Stimulated activated CD4-positive, alpha-beta T cell treated with anti-CD3 and anti-CD28 coated beads, Interleukin-2, amount 100 ng/mL, for 24 hours (primary cell): ENCODE data around the gene BBS9.
"Not testable (repeated sequence)": the region's sequence is repeated elsewhere in the genome, so short reads cannot be mapped to it uniquely, and the experiment has no call there.

Experiments used
- DNase-seq, 2 donors: peaks; one replicate each; pipeline ENCODE4 v3.0.0-alpha.2; 2020

Gene BBS9

GRCh38 chr7:33452805-33453502, 323.6 kb downstream of the BBS9 start:
- DNase-seq = no peak

- DNase-seq = no peak
Observed at GRCh38 chr7:33457039-33457438, 327.7 kb downstream of the BBS9 start.

GRCh38 chr7:33458581-33458980, 329.2 kb downstream of the BBS9 start:
- DNase-seq = no peak

GRCh38 chr7:33459340-33459751, 330.0 kb downstream of the BBS9 start:
- no peak for DNase-seq

DNA sequence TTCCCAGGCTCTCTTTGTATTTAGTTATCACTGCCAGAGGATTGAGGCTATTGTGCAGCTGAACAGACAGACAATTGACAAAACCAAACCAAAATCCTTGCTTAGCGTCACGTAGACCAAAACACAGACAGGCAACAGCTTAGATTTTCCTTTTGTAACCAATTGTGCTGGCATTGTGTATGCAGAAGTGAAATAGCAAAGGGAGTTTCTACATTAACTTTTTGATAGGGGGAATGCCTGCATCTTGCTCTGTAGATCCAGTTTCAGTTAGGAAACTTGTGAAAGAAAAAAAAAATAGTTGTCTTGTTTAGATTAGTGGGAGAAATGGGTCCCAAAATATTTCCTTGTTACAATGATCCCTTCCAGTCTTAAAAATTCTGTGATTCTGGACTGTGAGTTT, 333.8 kb downstream of the BBS9 start:
- DNase-seq = no peak

- DNase-seq = no peak
Observed at GRCh38 chr7:33466203-33466602, 336.8 kb downstream of the BBS9 start.

DNA sequence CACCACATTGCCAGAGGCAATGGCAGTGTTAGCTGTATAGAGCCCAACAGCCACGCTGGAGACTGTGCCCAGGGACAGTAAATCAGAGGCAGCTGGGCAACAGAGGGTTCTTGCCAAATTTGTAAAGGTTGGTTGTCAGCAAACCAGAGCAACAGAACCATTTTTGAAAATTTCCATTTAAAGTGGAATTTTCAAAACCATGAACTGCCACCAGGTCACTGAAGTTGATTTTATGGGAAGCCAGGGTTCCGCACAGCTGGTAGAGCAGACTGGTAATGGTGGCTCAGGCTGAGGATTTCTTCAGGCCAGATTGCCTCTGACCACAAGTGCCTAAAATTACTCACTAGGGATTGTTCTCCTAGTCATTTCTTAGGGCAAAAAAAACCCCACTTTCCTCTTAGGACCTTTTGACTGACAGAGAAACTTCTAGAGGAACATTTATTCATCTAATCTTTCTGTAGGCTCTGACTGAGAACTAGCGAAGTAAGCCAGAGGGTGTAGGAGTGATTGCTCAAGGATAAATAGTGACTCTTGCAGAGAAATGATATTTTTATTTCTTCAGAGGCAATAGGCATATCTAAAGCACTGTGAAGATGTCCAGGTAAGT, 342.4 kb downstream of the BBS9 start:
- DNase-seq = no peak

- DNase-seq = no peak
Observed at GRCh38 chr7:33472348-33473025, 343.1 kb downstream of the BBS9 start.

GRCh38 chr7:33477719-33478480, 348.5 kb downstream of the BBS9 start:
- no peak for DNase-seq

DNA sequence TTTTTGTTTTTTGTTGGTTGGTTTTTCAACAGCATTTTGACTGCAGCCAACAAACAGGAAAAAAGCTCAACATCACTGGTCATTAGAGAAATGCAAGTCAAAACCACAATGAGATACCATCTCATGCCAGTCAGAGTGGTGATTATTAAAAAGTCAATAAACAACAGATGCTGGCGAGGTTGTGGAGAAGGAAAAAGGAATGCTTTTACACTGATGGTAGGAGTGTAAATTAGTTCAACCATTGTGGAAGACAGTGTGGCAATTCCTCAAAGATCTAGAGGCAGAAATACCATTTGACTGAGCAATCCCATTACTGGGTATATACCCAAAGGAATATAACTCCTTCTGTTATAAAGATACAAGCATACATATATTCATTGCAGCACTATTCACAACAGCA, 355.1 kb downstream of the BBS9 start:
- DNase-seq = not testable (repeated sequence)

- DNase-seq = no peak
Observed at GRCh38 chr7:33485747-33486493, 356.6 kb downstream of the BBS9 start.

DNA sequence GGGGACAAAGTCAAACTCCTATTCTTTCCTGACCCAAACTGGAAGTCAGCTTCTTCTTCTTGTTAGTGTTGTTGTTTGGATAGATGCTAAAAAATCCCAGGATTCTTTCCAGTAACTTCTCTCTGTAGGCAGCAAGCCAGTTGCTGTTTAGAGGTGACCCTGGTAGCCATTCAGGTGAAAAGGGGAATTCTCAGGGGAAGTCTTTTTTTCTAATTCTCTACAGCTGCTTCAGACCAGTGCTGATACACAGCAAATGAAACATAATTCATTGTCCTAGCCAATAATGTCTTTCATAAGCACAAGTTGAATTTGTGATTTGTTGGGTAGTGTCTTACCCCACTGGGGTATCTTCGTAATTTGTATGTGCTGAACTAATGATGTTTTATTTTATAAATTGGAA, 357.3 kb downstream of the BBS9 start:
- no peak for DNase-seq

- DNase-seq = no peak
Observed at GRCh38 chr7:33487998-33488682, 358.8 kb downstream of the BBS9 start.

DNA sequence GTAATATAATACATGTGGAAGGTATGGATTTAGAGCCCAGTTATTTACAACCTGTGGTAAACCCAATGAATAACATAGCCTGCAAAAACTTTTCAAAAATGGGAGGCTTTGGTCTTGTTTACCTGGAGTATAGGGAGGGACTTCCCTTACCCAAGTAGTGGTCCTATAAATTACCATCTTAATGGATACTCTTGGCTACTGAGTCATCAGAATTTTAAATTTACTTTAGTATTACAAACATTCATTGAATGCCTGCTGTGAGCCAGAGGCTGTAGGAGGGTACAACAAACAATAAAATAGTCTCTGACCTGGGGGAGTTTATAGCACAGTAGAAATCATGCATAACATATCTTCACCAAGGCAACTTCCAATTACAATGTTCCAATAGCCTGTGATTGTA, 365.1 kb downstream of the BBS9 start:
- no peak for DNase-seq

DNA sequence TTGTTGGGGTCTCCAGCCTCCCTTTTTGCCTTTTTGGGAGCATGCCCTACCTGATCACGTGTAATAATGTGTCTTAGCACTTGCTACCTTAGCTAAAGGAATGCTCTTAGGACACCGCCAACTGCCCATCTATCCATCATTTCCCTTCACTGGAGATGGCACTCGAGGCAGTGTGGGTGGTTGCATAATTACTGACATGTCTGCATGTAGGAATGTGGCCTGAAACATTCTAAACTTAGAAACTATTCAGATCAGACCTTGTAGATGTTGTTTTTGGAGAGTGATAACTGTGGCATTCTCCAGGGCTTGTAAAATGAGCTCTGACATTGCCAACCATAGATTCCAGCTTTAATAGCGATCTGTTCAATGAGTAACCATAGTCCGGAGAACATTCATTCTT, 365.8 kb downstream of the BBS9 start:
- DNase-seq = no peak

- no peak for DNase-seq
Observed at GRCh38 chr7:33497051-33497450, 367.7 kb downstream of the BBS9 start.

DNA sequence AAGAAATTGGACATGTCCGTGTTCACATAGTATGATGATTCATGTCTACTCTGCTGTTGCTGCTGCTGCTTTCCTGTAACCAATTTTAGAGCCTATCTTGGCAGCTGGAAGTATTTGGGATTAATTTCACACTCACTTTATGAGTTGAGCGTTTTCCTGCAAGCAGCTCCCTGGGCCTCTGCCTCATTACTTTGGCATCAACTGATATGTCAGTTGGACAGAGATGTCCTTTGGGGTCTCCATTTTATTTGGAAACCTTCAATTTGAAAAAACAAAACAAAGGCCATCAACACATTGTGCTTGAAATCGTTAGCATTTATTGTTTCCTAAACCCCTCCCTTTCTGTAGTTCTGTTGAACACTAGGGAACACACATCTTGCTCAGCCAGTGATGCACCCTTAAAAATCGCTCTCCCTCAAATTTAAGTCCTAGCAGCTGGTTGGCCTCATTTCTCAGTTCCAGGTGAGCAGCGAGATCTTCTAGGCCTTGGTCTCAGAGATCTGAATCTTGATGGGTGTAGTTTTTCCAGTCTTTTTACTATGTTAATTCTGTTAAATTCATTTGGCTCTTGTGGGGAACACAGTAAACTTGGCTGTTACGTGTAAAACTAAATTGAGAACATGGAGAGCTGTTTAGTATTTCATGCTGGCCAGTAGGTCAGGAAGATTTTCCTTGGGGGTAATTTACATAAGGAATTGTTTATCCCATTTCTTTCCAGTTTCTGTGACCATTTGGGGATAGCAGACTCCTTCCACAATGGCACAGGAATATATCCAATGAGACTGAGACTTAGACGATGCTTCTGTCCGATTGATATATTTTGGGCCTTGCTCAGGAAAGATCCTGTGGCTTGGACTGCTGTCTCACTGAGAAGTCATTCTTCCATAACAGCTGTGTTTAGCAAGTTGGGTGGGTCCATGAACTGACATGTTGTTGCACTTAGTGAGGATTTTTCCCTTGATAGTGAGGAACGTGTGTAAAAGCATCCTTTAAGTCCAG, 371.6 kb downstream of the BBS9 start:
- no peak for DNase-seq

GRCh38 chr7:33503014-33503413, 373.6 kb downstream of the BBS9 start:
- no peak for DNase-seq

DNA sequence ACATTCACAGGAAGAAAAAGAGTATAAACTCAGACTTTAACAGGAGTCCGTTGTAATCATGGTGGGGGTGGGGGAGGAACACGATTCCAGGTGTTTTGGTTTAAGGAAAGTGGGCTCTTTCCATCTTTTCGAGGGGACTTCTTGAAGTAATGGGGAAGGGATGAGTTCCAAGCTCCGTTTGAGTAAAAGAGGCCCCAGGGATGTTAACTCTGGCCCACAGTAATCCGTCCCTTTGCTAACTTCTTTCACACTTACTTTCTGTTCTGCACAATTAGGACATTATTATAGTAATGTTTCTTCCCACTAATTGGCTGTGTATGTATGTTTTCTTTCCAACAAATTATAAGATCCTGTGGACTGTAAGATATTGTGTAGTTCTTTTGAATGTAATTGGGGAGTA, 374.4 kb downstream of the BBS9 start:
- DNase-seq = no peak

- no peak for DNase-seq
Observed at GRCh38 chr7:33504266-33504665, 374.9 kb downstream of the BBS9 start.

- DNase-seq = no peak
Observed at GRCh38 chr7:33509206-33509605, 379.8 kb downstream of the BBS9 start.
